ENCODE results near the gene CD320. TPM values are rescaled to one million over a fixed set of nuclear protein-coding genes. Genes with fewer than 3 reads are reported as not detected.

Gene CD320
- polyA plus RNA-seq, 1 experiment: 22.6 TPM

DNA sequence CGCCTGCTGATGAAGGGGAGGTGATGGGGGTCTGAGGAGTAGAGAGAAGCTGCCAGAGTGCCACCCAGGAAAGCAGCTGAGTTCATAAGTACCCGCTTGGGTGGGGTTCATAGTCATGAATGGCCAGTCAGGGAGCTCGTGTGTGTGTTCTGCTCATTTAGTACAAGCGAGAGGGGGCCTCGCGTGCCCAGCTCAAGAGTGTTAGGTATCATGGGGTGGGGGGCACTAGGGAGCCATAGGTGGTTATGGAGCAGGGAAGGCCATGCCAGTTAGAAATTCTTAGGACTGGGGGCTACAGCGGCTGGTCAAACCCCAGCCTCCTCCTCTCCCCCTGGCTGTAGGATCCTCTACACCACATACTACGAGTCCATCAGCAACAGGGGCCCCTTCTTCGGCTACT, 46.8 kb downstream of the CD320 start:
- no peak overlapping the region for H3K4me3 ChIP-seq (ENCODE audit: low read depth, low read length)
- H3K27me3 ChIP-seq (ENCODE audit: control insufficient read depth, insufficient read depth, low read length): peaks cover 2% of the 10 kb centered on the region
- ChIA-PET POLR2A (interaction anchor here (0.6 kb wide), 1 partner anchor 256 kb away, joined by 3 read pairs; no protein-coding TSS in a partner anchor), CTCF (interaction anchor here (1.4 to 1.9 kb wide), 2 partner anchors 103 to 317 kb away, joined by 4 to 8 read pairs; partner anchors contain the start of gene TIMM44)
- no peak for DNase-seq (ENCODE audit: low read depth, low spot score)
- no peak for TF ChIP-seq CTCF (IDR thresholded peaks at IDR 0.05; ENCODE audit: low read depth, low read length)
- no peak overlapping the region for H3K27ac ChIP-seq (ENCODE audit: low read depth, low read length)
- no peaks in the 10 kb centered on the region for H3K9me3 ChIP-seq (ENCODE audit: control insufficient read depth, insufficient read depth, low read length)

- DNase-seq (ENCODE audit: low read depth, low spot score): no peak
- ChIA-PET CTCF (interaction anchor here (1.2 to 1.9 kb wide), 5 partner anchors 9 to 394 kb away, joined by 3 to 8 read pairs (median 4); partner anchors contain the start of gene TIMM44), POLR2A (interaction anchor here (0.7 kb wide), 1 partner anchor 61 kb away, joined by 5 read pairs; no protein-coding TSS in a partner anchor)
- Histone ChIP-seq H3K27me3 (ENCODE audit: control insufficient read depth, insufficient read depth, low read length) (no peaks in the 10 kb centered on the region), H3K4me3 (ENCODE audit: low read depth, low read length) (no peak overlapping the region), H3K27ac (ENCODE audit: low read depth, low read length) (no peak overlapping the region), H3K9me3 (ENCODE audit: control insufficient read depth, insufficient read depth, low read length) (no peaks in the 10 kb centered on the region)
- TF ChIP-seq CTCF (IDR thresholded peaks at IDR 0.05; ENCODE audit: low read depth, low read length): no peak
Observed at GRCh38 chr19:8259922-8260247, 48.3 kb downstream of the CD320 start.

GRCh38 chr19:8259142-8259921, 48.8 kb downstream of the CD320 start:
- H3K4me3 ChIP-seq (ENCODE audit: low read depth, low read length): no peak overlapping the region
- TF ChIP-seq CTCF (IDR thresholded peaks at IDR 0.05; ENCODE audit: low read depth, low read length): no peak
- ChIA-PET POLR2A (interaction anchor here (0.7 kb wide), 1 partner anchor 61 kb away, joined by 5 read pairs; no protein-coding TSS in a partner anchor), CTCF (interaction anchor here (0.6 to 1.7 kb wide), 3 partner anchors 9 to 35 kb away, joined by 3 to 5 read pairs (median 3); no protein-coding TSS in a partner anchor)
- no peak overlapping the region for H3K27ac ChIP-seq (ENCODE audit: low read depth, low read length)
- DNase-seq (ENCODE audit: low read depth, low spot score): no peak
- H3K27me3 ChIP-seq (ENCODE audit: control insufficient read depth, insufficient read depth, low read length): no peaks in the 10 kb centered on the region
- no peaks in the 10 kb centered on the region for H3K9me3 ChIP-seq (ENCODE audit: control insufficient read depth, insufficient read depth, low read length)

DNA sequence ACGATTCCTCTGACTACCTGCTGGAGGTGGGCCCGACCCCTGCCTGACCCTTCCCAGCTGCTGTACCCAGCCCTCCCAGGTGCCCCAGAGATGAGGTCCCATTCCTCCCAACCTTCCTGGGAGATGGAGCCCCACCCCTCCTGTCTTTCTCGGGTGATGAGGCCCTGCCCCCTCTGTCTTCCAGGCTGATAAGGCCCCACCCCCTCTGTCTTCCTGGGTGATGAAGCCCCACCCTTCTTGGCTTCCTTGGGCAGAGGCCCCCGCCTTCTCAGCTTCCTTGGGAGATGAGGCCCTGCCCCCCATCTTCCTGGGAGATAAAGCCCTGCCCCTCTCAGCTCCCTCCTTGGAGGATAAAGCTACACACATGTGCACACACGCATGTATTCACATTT, 51.1 kb downstream of the CD320 start:
- Histone ChIP-seq H3K9me3 (ENCODE audit: control insufficient read depth, insufficient read depth, low read length) (no peaks in the 10 kb centered on the region), H3K4me3 (ENCODE audit: low read depth, low read length) (no peak overlapping the region), H3K27ac (ENCODE audit: low read depth, low read length) (no peak overlapping the region), H3K27me3 (ENCODE audit: control insufficient read depth, insufficient read depth, low read length) (no peaks in the 10 kb centered on the region)
- POLR2A ChIA-PET: no interaction called here
- CTCF ChIA-PET: interaction anchor here (0.6 to 3.0 kb wide), 2 partner anchors 313 to 689 kb away, joined by 9 to 15 read pairs; partner anchors contain the start of gene TIMM44
- no peak for DNase-seq (ENCODE audit: low read depth, low spot score)
- no peak for TF ChIP-seq CTCF (IDR thresholded peaks at IDR 0.05; ENCODE audit: low read depth, low read length)
